OCI-LY7 (cell line): ENCODE data around the gene AJUBA. TPM values are rescaled to one million over a fixed set of nuclear protein-coding genes. Genes with fewer than 3 reads are reported as not detected.

ENCODE experiments used
- BruUV-seq: library from RNA; stranded (reverse); fragments of 400-500 nt; replicated peaks from 2 replicates; lab custom pipeline; 2021; lab: Mats Ljungman, UMichigan
- CTCF ChIA-PET: fragments of 300-600 bp; sonication (Branson Sonifier 250); formaldehyde crosslinking; loops from one replicate; lab custom pipeline; 2022; ENCODE audit warnings: antibody characterized with exemption; ENCODE audit not compliant: unreplicated experiment; lab: Charles Lee
- POLR2A ChIA-PET: fragments of 300-600 bp; sonication (Branson Sonifier 250); formaldehyde crosslinking; loops from one replicate; lab custom pipeline; 2022; ENCODE audit warnings: antibody characterized with exemption; lab: Charles Lee
- DNase-seq: peaks from one replicate; pipeline ENCODE4 v3.0.0-alpha.2; 2015; ENCODE audit warnings: low spot score
- H2AFZ ChIP-seq: fragments of 200-600 bp; sonication (generic), shearing (Covaris generic); 2 replicates; pipeline ENCODE4 v1.6.1; 2014; ENCODE audit warnings: mild to moderate bottlenecking, antibody characterized with exemption, low read length, moderate library complexity
- H3K27ac ChIP-seq: fragments of 200-600 bp; sonication (generic); 2 replicates; pipeline ENCODE4 v1.5.1; 2014; ENCODE audit warnings: mixed run types, low read depth, mild to moderate bottlenecking, moderate library complexity, low read length, inconsistent platforms; ENCODE audit not compliant: poor library complexity, severe bottlenecking
- H3K36me3 ChIP-seq: fragments of 200-600 bp; sonication (generic); 2 replicates; pipeline ENCODE4 v1.6.1; 2014; ENCODE audit warnings: mild to moderate bottlenecking, antibody characterized with exemption, low read length, moderate library complexity, mixed read lengths; ENCODE audit not compliant: insufficient read depth
- H3K4me1 ChIP-seq: fragments of 200-600 bp; sonication (generic); 2 replicates; pipeline ENCODE4 v1.5.1; 2014; ENCODE audit warnings: mild to moderate bottlenecking, low read length; ENCODE audit not compliant: insufficient read depth, poor library complexity, severe bottlenecking
- H3K4me2 ChIP-seq: fragments of 200-600 bp; sonication (generic); 2 replicates; pipeline ENCODE4 v1.6.1; 2014; ENCODE audit warnings: mild to moderate bottlenecking, low read length
- H3K4me3 ChIP-seq: fragments of 200-600 bp; sonication (generic); 2 replicates; pipeline ENCODE4 v1.5.1; 2014; ENCODE audit warnings: mild to moderate bottlenecking, low read depth, low read length; ENCODE audit not compliant: poor library complexity, severe bottlenecking
- H3K79me2 ChIP-seq: fragments of 200-600 bp; sonication (generic); 2 replicates; pipeline ENCODE4 v1.6.1; 2016; ENCODE audit warnings: low read depth, mild to moderate bottlenecking, low read length, moderate library complexity, mixed read lengths; ENCODE audit not compliant: insufficient read depth
- H3K9me2 ChIP-seq: fragments of 200-600 bp; sonication (generic); 2 replicates; pipeline ENCODE4 v1.6.1; 2016; ENCODE audit warnings: mild to moderate bottlenecking, low read length, mixed read lengths; ENCODE audit not compliant: insufficient read depth
- H3K9me3 ChIP-seq: fragments of 200-600 bp; sonication (generic); 2 replicates; pipeline ENCODE4 v1.6.1; 2014; ENCODE audit warnings: mild to moderate bottlenecking, mixed run types, low read length, mixed read lengths
- H4K20me1 ChIP-seq: fragments of 200-600 bp; sonication (generic); 2 replicates; pipeline ENCODE4 v1.6.1; 2014; ENCODE audit warnings: mild to moderate bottlenecking, antibody characterized with exemption, low read length, moderate library complexity, mixed read lengths; ENCODE audit not compliant: insufficient read depth
- EZH2phosphoT487 ChIP-seq: fragments of 200-600 bp; sonication (generic); IDR thresholded peaks from 2 replicates; pipeline ENCODE4 v1.6.1; 2018; ENCODE audit warnings: low read depth, borderline replicate concordance, mild to moderate bottlenecking, mixed run types, antibody characterized with exemption, low read length, moderate library complexity, mixed read lengths
- intact Hi-C: fragments of 100-400 bp; cut with micrococcal nuclease; formaldehyde crosslinking; loops from one replicate; pipeline ENCODE4 v1.10.0; 2022; ENCODE audit not compliant: unreplicated experiment
- total RNA-seq, 2 experiments: library from RNA; depleted of rRNA in 1 of 2; stranded (reverse); fragments of >200 nt in 1 of 2; shearing (Covaris generic) in 1 of 2; gene quantifications; 2 replicates each; pipeline ENCODE4 v1.2.3, GENCODE V29; 2014 to 2022
- TF ChIP-seq, protein P1 (sequence below): fragments of 200-600 bp; sonication (generic); conservative IDR thresholded peaks from 2 replicates; pipeline ENCODE4 v1.5.1; 2014; ENCODE audit warnings: mild to moderate bottlenecking, antibody characterized with exemption, low read length, moderate library complexity, mixed read lengths

Gene AJUBA
- total RNA-seq, 2 experiments from 2014 or later = 0.22 to 0.88 TPM

DNA sequence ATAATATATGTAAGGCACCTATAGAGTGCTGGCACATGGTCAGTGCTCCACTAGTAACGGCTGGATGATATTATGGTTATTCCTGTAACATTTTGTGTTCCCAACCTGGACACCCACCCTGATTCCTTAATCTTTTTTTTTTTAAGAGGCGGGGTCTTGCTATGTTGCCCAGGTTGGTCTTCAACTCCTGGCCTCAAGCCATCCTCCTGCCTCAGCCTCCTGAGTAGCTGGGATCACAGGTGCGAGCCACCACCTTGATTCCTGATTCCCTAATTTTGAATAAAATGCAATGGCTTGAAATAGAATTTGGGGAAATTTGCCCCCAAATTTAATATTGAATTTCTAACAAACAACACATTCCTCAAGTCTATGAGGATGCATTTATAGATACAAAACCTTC lies 20.2 kb upstream of the AJUBA start:
- ChIA-PET POLR2A (interaction anchor here (0.6 kb wide), 1 partner anchor 47 kb away, joined by 3 read pairs; no protein-coding TSS in a partner anchor), CTCF (no interaction called here)
- no peaks in the 10 kb centered on the region for H3K9me2 ChIP-seq
- H3K36me3 ChIP-seq = no peaks in the 10 kb centered on the region
- TF ChIP-seq, protein P1, sequence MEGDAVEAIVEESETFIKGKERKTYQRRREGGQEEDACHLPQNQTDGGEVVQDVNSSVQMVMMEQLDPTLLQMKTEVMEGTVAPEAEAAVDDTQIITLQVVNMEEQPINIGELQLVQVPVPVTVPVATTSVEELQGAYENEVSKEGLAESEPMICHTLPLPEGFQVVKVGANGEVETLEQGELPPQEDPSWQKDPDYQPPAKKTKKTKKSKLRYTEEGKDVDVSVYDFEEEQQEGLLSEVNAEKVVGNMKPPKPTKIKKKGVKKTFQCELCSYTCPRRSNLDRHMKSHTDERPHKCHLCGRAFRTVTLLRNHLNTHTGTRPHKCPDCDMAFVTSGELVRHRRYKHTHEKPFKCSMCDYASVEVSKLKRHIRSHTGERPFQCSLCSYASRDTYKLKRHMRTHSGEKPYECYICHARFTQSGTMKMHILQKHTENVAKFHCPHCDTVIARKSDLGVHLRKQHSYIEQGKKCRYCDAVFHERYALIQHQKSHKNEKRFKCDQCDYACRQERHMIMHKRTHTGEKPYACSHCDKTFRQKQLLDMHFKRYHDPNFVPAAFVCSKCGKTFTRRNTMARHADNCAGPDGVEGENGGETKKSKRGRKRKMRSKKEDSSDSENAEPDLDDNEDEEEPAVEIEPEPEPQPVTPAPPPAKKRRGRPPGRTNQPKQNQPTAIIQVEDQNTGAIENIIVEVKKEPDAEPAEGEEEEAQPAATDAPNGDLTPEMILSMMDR = no peak
- TF ChIP-seq EZH2phosphoT487 = no peak
- no peak overlapping the region for H3K4me3 ChIP-seq
- no TSS peak for BruUV-seq
- H2AFZ ChIP-seq = no peak overlapping the region
- H3K9me3 ChIP-seq = no peaks in the 10 kb centered on the region
- no peaks in the 10 kb centered on the region for H4K20me1 ChIP-seq
- no peak for DNase-seq
- H3K27ac ChIP-seq = no peak overlapping the region
- no peak overlapping the region for H3K4me2 ChIP-seq
- intact Hi-C loops = no loop called here
- peaks cover 17% of the 10 kb centered on the region for H3K4me1 ChIP-seq
- H3K79me2 ChIP-seq = peaks cover 15% of the 10 kb centered on the region; the same call in 1 of the 2 replicates

DNA sequence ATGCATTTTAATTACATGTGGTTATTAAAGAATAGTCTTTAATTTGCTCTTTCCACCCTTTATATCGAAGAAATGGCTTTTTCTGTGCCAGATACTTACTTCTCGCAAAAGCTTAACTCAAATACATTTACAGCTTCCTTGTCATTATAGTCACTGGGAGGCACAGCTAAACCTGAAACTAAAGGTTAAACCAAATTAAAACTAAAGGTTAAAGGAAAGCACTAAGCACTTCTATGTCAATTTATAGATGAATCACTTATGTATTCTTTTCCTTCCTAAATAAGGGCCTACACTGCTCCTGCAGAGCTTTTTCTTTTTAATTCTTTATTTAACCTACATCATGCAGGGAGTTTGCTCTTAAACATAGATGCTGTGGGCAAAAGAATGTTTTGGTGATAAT lies 18.5 kb upstream of the AJUBA start:
- peaks cover 7% of the 10 kb centered on the region for H3K4me1 ChIP-seq
- H3K9me3 ChIP-seq = no peaks in the 10 kb centered on the region
- H4K20me1 ChIP-seq = no peaks in the 10 kb centered on the region
- no peak overlapping the region for H3K4me3 ChIP-seq
- no peaks in the 10 kb centered on the region for H3K9me2 ChIP-seq
- no peak overlapping the region for H2AFZ ChIP-seq
- H3K79me2 ChIP-seq = peaks cover 5% of the 10 kb centered on the region; the same call in 1 of the 2 replicates
- no peak overlapping the region for H3K27ac ChIP-seq
- H3K36me3 ChIP-seq = no peaks in the 10 kb centered on the region
- CTCF ChIA-PET = interaction anchor here (1.0 kb wide), 1 partner anchor 57 kb away, joined by 3 read pairs; the partner anchor contains the start of gene CDH24
- POLR2A ChIA-PET = interaction anchor here (1.0 to 1.8 kb wide), 3 partner anchors 10 to 56 kb away, joined by 3 to 5 read pairs (median 4); no protein-coding TSS in a partner anchor
- no peak for DNase-seq
- intact Hi-C loops = no loop called here
- no peak for TF ChIP-seq EZH2phosphoT487
- TF ChIP-seq, protein P1 = no peak
- BruUV-seq = no TSS peak
- H3K4me2 ChIP-seq = no peak overlapping the region

DNA sequence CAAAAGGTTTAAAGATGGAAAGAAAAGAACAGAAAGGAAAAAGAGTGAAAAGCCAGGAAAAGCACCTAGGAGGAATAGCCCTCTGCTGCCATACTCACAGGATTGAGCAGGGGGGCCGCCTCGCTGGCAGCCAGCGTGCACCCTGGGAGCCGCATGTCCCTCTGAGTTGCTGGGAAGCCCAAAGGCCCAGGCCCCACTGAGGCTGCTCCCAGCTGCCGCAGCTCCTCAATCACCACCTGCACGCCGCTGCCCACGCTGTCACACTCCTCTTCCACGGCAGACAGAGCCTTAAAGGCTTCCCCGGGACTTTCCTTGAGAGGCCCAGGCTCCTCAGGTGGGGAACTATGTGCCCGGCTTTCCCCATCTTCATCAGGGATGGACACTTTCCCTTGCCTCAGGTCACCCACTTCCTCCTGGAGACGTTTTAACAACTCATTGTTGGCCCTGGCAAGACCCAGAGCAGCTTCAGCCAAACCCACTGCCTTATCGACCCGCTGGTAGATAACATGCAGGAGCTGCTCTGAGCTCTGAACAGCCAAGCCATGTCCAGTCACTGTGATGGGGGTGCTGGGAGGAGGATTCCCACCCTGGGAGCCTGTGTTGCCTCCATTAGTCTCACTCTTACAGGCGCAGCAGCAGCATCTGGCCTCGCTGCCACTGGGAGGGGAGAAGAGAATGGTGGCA lies 16.1 kb upstream of the AJUBA start:
- H2AFZ ChIP-seq = no peak overlapping the region
- TF ChIP-seq, protein P1 = no peak
- no peak for TF ChIP-seq EZH2phosphoT487
- H3K4me1 ChIP-seq = peaks cover 4% of the 10 kb centered on the region
- H3K9me3 ChIP-seq = no peaks in the 10 kb centered on the region
- BruUV-seq = no TSS peak
- CTCF ChIA-PET = interaction anchor here (0.7 kb wide), 1 partner anchor 55 kb away, joined by 3 read pairs; no protein-coding TSS in a partner anchor
- H3K36me3 ChIP-seq = no peaks in the 10 kb centered on the region
- no peaks in the 10 kb centered on the region for H4K20me1 ChIP-seq
- DNase-seq = no peak
- POLR2A ChIA-PET = interaction anchor here (1.7 kb wide), 1 partner anchor 9 kb away, joined by 7 read pairs; no protein-coding TSS in a partner anchor
- H3K9me2 ChIP-seq = no peaks in the 10 kb centered on the region
- H3K4me3 ChIP-seq = no peak overlapping the region
- intact Hi-C loops = no loop called here
- H3K27ac ChIP-seq = no peak overlapping the region
- H3K79me2 ChIP-seq = no peaks in the 10 kb centered on the region
- H3K4me2 ChIP-seq = no peak overlapping the region
